Measurements from ENCODE around the gene ATG10.
"Not testable (repeated sequence)": the region's sequence is repeated elsewhere in the genome, so short reads cannot be mapped to it uniquely, and the experiment has no call there.

ATG10 gene

DNA sequence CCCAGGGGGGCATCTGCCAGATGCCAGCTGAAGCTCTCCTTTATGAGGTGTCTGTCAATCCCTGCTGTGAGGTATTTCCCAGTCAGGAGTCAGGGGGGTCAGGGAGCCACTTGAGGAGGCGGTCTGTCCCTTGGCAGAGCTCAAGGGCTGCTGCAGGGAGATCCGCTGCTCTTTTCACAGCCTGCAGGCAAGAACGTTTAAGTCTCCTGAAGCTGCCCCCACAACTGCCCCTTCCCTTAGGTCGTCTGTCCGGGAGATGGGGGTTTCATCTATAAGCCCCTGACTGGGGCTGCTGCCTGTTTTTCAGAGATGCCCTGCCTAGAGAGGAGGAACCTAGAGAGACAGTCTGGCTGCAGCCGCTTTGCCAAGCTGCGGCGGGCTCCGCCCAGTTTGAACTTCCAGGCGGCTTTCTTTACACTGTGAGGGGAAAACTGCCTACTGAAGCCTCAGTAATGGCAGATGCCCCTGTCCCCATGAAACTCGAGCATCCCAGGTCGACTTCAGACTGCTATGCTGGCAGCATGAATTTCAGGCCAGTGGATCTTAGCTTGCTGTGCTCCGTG, 158.0 kb downstream of the ATG10 start:
- no peaks in the 10 kb centered on the region for H3K27me3 ChIP-seq (ENCODE audit: insufficient read depth, low read length)
- H3K27ac ChIP-seq (ENCODE audit: low read depth, low read length, poor library complexity, severe bottlenecking), result no peak overlapping the region
- no peak overlapping the region for H3K9ac ChIP-seq (ENCODE audit: low read length)
- no peaks in the 10 kb centered on the region for H3K9me2 ChIP-seq (ENCODE audit: low read depth, low read length)
- no peaks in the 10 kb centered on the region for H3K9me3 ChIP-seq (ENCODE audit: low read length)
- no peaks in the 10 kb centered on the region for H3K4me1 ChIP-seq (ENCODE audit: insufficient read depth, low read length, severe bottlenecking)
- H4K20me1 ChIP-seq (ENCODE audit: insufficient read depth, low read length), result no peaks in the 10 kb centered on the region
- no peak overlapping the region for H3K4me3 ChIP-seq (ENCODE audit: low read depth, low read length, poor library complexity, severe bottlenecking)
- no peaks in the 10 kb centered on the region for H3K79me2 ChIP-seq (ENCODE audit: insufficient read depth, low read length)
- no peak for TF ChIP-seq CTCF (IDR thresholded peaks at IDR 0.05; ENCODE audit: low read length)
- no peak for TF ChIP-seq EZH2 (IDR thresholded peaks at IDR 0.05; ENCODE audit: borderline replicate concordance, low read length)
- no peak overlapping the region for H3K4me2 ChIP-seq (ENCODE audit: low read length)
- H2AFZ ChIP-seq (ENCODE audit: low read length), result no peak overlapping the region
- no peaks in the 10 kb centered on the region for H3K36me3 ChIP-seq (ENCODE audit: insufficient read depth, low read length)
- no peaks in the 10 kb centered on the region for H3F3A ChIP-seq (ENCODE audit: insufficient read depth, low read length)

DNA sequence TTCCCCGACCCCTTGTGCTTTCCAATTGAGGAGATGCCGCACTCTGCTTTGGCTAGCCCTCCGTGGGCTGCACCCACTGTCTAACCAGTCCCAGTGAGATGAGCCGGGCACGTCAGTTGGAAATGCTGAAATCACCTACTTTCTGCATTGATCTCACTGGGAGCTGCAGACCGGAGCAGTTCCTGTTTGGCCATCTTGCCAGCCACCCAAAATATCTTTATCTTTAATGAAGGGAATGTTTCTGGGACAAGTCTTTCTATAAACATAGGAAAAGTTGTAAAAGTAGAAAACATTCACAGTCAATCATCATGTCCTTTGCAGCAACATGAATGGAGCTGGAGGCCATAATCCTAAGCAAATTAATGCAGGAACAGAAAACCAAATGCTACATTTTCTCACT, 158.8 kb downstream of the ATG10 start:
- H3K4me2 ChIP-seq (ENCODE audit: low read length), result no peak overlapping the region
- H3K36me3 ChIP-seq (ENCODE audit: insufficient read depth, low read length), result no peaks in the 10 kb centered on the region
- TF ChIP-seq EZH2 (IDR thresholded peaks at IDR 0.05; ENCODE audit: borderline replicate concordance, low read length) (no peak), CTCF (IDR thresholded peaks at IDR 0.05; ENCODE audit: low read length) (no peak)
- H3K9me2 ChIP-seq (ENCODE audit: low read depth, low read length), result no peaks in the 10 kb centered on the region
- H3K79me2 ChIP-seq (ENCODE audit: insufficient read depth, low read length), result no peaks in the 10 kb centered on the region
- no peak overlapping the region for H3K27ac ChIP-seq (ENCODE audit: low read depth, low read length, poor library complexity, severe bottlenecking)
- no peak overlapping the region for H3K4me3 ChIP-seq (ENCODE audit: low read depth, low read length, poor library complexity, severe bottlenecking)
- no peaks in the 10 kb centered on the region for H3K9me3 ChIP-seq (ENCODE audit: low read length)
- no peaks in the 10 kb centered on the region for H3K27me3 ChIP-seq (ENCODE audit: insufficient read depth, low read length)
- no peak overlapping the region for H2AFZ ChIP-seq (ENCODE audit: low read length)
- H3F3A ChIP-seq (ENCODE audit: insufficient read depth, low read length), result no peaks in the 10 kb centered on the region
- no peak overlapping the region for H3K9ac ChIP-seq (ENCODE audit: low read length)
- no peaks in the 10 kb centered on the region for H4K20me1 ChIP-seq (ENCODE audit: insufficient read depth, low read length)
- no peaks in the 10 kb centered on the region for H3K4me1 ChIP-seq (ENCODE audit: insufficient read depth, low read length, severe bottlenecking)

GRCh38 chr5:82137205-82137604, 165.4 kb downstream of the ATG10 start:
- H3K4me1 ChIP-seq (ENCODE audit: insufficient read depth, low read length, severe bottlenecking), result no peaks in the 10 kb centered on the region
- no peaks in the 10 kb centered on the region for H3K27me3 ChIP-seq (ENCODE audit: insufficient read depth, low read length)
- TF ChIP-seq EZH2 (IDR thresholded peaks at IDR 0.05; ENCODE audit: borderline replicate concordance, low read length) (no peak), CTCF (IDR thresholded peaks at IDR 0.05; ENCODE audit: low read length) (no peak)

GRCh38 chr5:82139837-82140236, 168.0 kb downstream of the ATG10 start:
- H3K9ac ChIP-seq (ENCODE audit: low read length), result not testable (repeated sequence)

More at GRCh38 chr5:82137205-82137604, 165.4 kb downstream of the ATG10 start:
- Histone ChIP-seq H2AFZ (ENCODE audit: low read length) (no peak overlapping the region), H3F3A (ENCODE audit: insufficient read depth, low read length) (no peaks in the 10 kb centered on the region), H3K9me3 (ENCODE audit: low read length) (no peaks in the 10 kb centered on the region), H3K27ac (ENCODE audit: low read depth, low read length, poor library complexity, severe bottlenecking) (no peak overlapping the region), H3K79me2 (ENCODE audit: insufficient read depth, low read length) (no peaks in the 10 kb centered on the region), H3K4me3 (ENCODE audit: low read depth, low read length, poor library complexity, severe bottlenecking) (no peak overlapping the region), H3K9ac (ENCODE audit: low read length) (no peak overlapping the region), H3K9me2 (ENCODE audit: low read depth, low read length) (no peaks in the 10 kb centered on the region), H3K36me3 (ENCODE audit: insufficient read depth, low read length) (no peaks in the 10 kb centered on the region), H4K20me1 (ENCODE audit: insufficient read depth, low read length) (no peaks in the 10 kb centered on the region), H3K4me2 (ENCODE audit: low read length) (no peak overlapping the region)

More at GRCh38 chr5:82139837-82140236, 168.0 kb downstream of the ATG10 start:
- not testable (repeated sequence) for H3K4me3 ChIP-seq (ENCODE audit: low read depth, low read length, poor library complexity, severe bottlenecking); H2AFZ ChIP-seq (ENCODE audit: low read length); H3F3A ChIP-seq (ENCODE audit: insufficient read depth, low read length); H3K9me2 ChIP-seq (ENCODE audit: low read depth, low read length); H3K36me3 ChIP-seq (ENCODE audit: insufficient read depth, low read length); H3K79me2 ChIP-seq (ENCODE audit: insufficient read depth, low read length); H3K4me1 ChIP-seq (ENCODE audit: insufficient read depth, low read length, severe bottlenecking); H3K27me3 ChIP-seq (ENCODE audit: insufficient read depth, low read length); H4K20me1 ChIP-seq (ENCODE audit: insufficient read depth, low read length); H3K4me2 ChIP-seq (ENCODE audit: low read length); H3K9me3 ChIP-seq (ENCODE audit: low read length); H3K27ac ChIP-seq (ENCODE audit: low read depth, low read length, poor library complexity, severe bottlenecking)

Measured in OCI-LY1 (cell line).